CD8-positive, alpha-beta memory T cell (primary cell): ENCODE measurements around the gene ZCWPW1. TPM values are rescaled to one million over a fixed set of nuclear protein-coding genes. Genes with fewer than 3 reads are reported as not detected.
"Not testable (repeated sequence)": the region's sequence is repeated elsewhere in the genome, so short reads cannot be mapped to it uniquely, and the experiment has no call there.

ENCODE experiments used
- CTCF ChIA-PET: fragments of 350-600 bp; sonication (Branson Sonifier 250); formaldehyde crosslinking; loops from one replicate; lab custom pipeline; 2021; ENCODE audit warnings: antibody characterized with exemption; lab: Charles Lee
- POLR2A ChIA-PET: fragments of 350-600 bp; sonication (Branson Sonifier 250); formaldehyde crosslinking; loops from one replicate; lab custom pipeline; 2021; ENCODE audit warnings: antibody characterized with exemption; lab: Charles Lee
- DNase-seq, 5 donors: peaks; one replicate each; pipeline versions ENCODE4 v3.0.0 to v3.0.0-alpha.2; 2020 to 2022; ENCODE audit warnings: mixed read lengths in 1 of 5
- H3K27ac ChIP-seq: one replicate; pipeline ENCODE4 v1.7.0; 2013; ENCODE audit warnings: low read depth, mild to moderate bottlenecking, low read length, moderate library complexity
- H3K27me3 ChIP-seq: 2 replicates; pipeline ENCODE4 v1.7.0; 2013; ENCODE audit warnings: low read length, mild to moderate bottlenecking; ENCODE audit not compliant: insufficient read depth, poor library complexity, severe bottlenecking
- H3K36me3 ChIP-seq: 2 replicates; pipeline ENCODE4 v1.7.0; 2013; ENCODE audit warnings: mild to moderate bottlenecking, low read length, moderate library complexity; ENCODE audit not compliant: insufficient read depth
- H3K4me1 ChIP-seq: 2 replicates; pipeline ENCODE4 v1.7.0; 2013; ENCODE audit warnings: mild to moderate bottlenecking, low read length, moderate library complexity; ENCODE audit not compliant: insufficient read depth
- H3K4me3 ChIP-seq: 2 replicates; pipeline ENCODE4 v1.7.0; 2013; ENCODE audit warnings: mild to moderate bottlenecking, low read length
- H3K9me3 ChIP-seq: 2 replicates; pipeline ENCODE4 v1.7.0; 2013; ENCODE audit warnings: mild to moderate bottlenecking, low read length
- H3K27ac Mint-ChIP-seq, 8 donors: one replicate each; pipeline ENCODE4 v1.8.0; 2020 to 2021; ENCODE audit warnings: mixed read lengths in 8 of 8, mild to moderate bottlenecking in 6 of 8, inconsistent platforms in 3 of 8, moderate library complexity in 3 of 8
- H3K27me3 Mint-ChIP-seq, 2 donors: one replicate each; pipeline ENCODE4 v1.8.0; 2020 to 2021; ENCODE audit warnings: mixed read lengths in 2 of 2, mild to moderate bottlenecking in 1 of 2, moderate library complexity in 1 of 2
- H3K36me3 Mint-ChIP-seq, 3 donors: one replicate each; pipeline ENCODE4 v1.8.0; 2020 to 2021; ENCODE audit warnings: mixed read lengths in 3 of 3, inconsistent platforms in 1 of 3, mild to moderate bottlenecking in 1 of 3
- H3K4me1 Mint-ChIP-seq, 3 donors: one replicate each; pipeline ENCODE4 v1.8.0; 2020 to 2021; ENCODE audit warnings: mixed read lengths in 3 of 3, inconsistent platforms in 1 of 3, mild to moderate bottlenecking in 1 of 3
- H3K4me3 Mint-ChIP-seq, 7 donors: one replicate each; pipeline ENCODE4 v1.8.0; 2020 to 2021; ENCODE audit warnings: mixed read lengths in 7 of 7, mild to moderate bottlenecking in 6 of 7, moderate library complexity in 4 of 7, inconsistent platforms in 2 of 7
- H3K9me3 Mint-ChIP-seq, 5 donors: one replicate each; pipeline ENCODE4 v1.8.0; 2020 to 2022; ENCODE audit warnings: mixed read lengths in 5 of 5, mild to moderate bottlenecking in 3 of 5, moderate library complexity in 2 of 5, inconsistent platforms in 1 of 5
- polyA plus RNA-seq: library from polyadenylated mRNA; unstranded; fragments of 300-500 nt; fragmentation: Illumina TruSeq; gene quantifications from one replicate; pipeline ENCODE4 v1.2.3, GENCODE V29; 2021
- total RNA-seq, 2 experiments: library from RNA; stranded (reverse); gene quantifications; one replicate each; pipeline ENCODE4 v1.2.3, GENCODE V29; 2021

ZCWPW1 gene
- total and polyA plus RNA-seq, 3 experiments from 2014 or later = 4.3 to 6.5 (median 5.0) TPM

DNA sequence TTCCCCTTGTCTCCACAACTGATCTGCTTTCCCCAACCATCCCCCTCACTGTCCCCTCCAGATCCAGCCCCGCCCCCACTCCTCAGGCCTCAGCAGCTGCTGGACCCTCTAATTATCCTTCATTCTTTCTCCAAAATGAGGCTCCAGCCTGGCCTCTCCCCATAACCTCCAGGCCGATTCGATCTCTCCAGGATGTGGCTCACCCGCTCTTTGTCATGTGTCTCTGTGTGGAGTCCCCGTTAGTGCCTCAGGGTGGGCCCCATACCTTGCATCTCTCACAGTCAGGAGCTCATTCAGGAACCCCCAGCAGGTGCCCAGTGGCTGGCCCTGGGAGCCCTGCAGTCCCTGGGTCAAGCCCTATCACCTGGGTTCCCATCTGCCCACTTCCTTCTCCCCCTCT lies 53.9 kb downstream of the ZCWPW1 start:
- H3K4me3 Mint-ChIP-seq = no peak overlapping the region
- Histone ChIP-seq H3K27ac (no peak overlapping the region), H3K9me3 (no peaks in the 10 kb centered on the region), H3K27me3 (no peaks in the 10 kb centered on the region), H3K4me3 (no peak overlapping the region), H3K4me1 (peaks cover 8% of the 10 kb centered on the region), H3K36me3 (no peaks in the 10 kb centered on the region)
- no peaks in the 10 kb centered on the region for H3K27me3 Mint-ChIP-seq
- no peaks in the 10 kb centered on the region for H3K9me3 Mint-ChIP-seq
- ChIA-PET CTCF (no interaction called here), POLR2A (no interaction called here)
- H3K27ac Mint-ChIP-seq = peak overlapping the region in 4 of 8 donors; percentile 26 to 60 (median 32)
- DNase-seq = no peak
- H3K4me1 Mint-ChIP-seq = peaks cover 14 to 31% (median 14%) of the 10 kb centered on the region in 3 donors
- peaks cover 0 to 2% (median 2%) of the 10 kb centered on the region in 3 donors for H3K36me3 Mint-ChIP-seq

DNA sequence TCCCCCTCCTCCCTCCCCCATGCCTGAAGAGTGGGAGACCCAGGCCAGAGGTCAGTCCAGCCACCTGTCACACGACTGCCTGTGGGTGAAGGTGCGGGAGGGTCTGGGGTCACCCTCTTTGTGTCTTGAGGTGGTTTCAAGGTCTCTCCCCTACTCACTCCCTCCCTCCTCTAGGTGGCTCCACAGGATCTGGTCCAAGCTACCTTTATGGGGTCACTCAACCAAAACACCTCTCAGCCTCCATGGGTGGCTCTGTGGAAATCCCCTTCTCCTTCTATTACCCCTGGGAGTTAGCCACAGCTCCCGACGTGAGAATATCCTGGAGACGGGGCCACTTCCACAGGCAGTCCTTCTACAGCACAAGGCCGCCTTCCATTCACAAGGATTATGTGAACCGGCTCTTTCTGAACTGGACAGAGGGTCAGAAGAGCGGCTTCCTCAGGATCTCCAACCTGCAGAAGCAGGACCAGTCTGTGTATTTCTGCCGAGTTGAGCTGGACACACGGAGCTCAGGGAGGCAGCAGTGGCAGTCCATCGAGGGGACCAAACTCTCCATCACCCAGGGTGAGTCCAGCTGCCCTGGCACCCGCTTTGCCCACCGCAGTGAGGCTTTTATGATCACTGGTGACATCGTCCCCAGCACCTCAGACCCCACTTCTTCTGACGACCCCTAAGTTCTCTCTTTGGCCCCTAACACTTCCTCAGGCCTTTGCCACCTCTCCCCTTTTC lies 54.5 kb downstream of the ZCWPW1 start:
- CTCF ChIA-PET, H3K4me3 ChIP-seq, POLR2A ChIA-PET, H3K27me3 Mint-ChIP-seq, H3K27ac ChIP-seq, H3K4me3 Mint-ChIP-seq, H3K9me3 ChIP-seq, H3K9me3 Mint-ChIP-seq, H3K4me1 ChIP-seq, H3K27me3 ChIP-seq, H3K36me3 Mint-ChIP-seq, DNase-seq, H3K36me3 ChIP-seq: not testable (repeated sequence)
- H3K27ac Mint-ChIP-seq = peak overlapping the region in 3 of 8 donors; percentile 26 to 60 (median 33)
- H3K4me1 Mint-ChIP-seq = peaks cover 14 to 32% (median 15%) of the 10 kb centered on the region in 3 donors

DNA sequence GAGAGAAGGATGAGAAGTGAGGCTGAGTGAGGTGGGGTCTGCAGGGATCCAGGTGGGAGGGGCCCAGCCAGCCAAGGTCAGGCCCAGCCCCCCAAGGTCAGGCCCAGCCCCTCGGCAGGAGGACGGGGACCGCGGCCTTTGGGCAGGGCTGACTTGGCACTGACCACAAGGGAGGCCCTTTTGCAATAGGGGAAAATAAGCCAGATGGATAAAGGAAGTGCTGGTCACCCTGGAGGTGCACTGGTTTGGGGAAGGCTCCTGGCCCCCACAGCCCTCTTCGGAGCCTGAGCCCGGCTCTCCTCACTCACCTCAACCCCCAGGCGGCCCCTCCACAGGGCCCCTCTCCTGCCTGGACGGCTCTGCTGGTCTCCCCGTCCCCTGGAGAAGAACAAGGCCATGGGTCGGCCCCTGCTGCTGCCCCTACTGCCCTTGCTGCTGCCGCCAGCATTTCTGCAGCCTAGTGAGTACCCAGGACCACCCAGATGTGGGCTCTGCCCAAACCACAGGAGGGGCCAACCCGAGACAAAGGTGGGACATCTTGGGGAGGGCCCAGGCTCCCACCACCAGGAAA lies 55.2 kb downstream of the ZCWPW1 start, which contains the start of gene PILRA:
Gene PILRA, plus strand, starts transcription at position 227 of the 571 bp plus-strand sequence. Its CDS starts 170 bp downstream, at position 397.
- Histone ChIP-seq H3K4me3 (no peak within 1 kb of the TSS), H3K27ac (no peak within 1 kb of the TSS), H3K27me3 (no peaks in the 10 kb centered on the region), H3K4me1 (peaks cover 8% of the 10 kb centered on the region), H3K36me3 (no peaks in the 10 kb centered on the region), H3K9me3 (no peaks in the 10 kb centered on the region)
- peaks cover 18 to 39% (median 19%) of the 10 kb centered on the region in 3 donors for H3K4me1 Mint-ChIP-seq
- CTCF ChIA-PET = no interaction called here
- H3K9me3 Mint-ChIP-seq = no peaks in the 10 kb centered on the region
- H3K36me3 Mint-ChIP-seq = peaks cover 0 to 8% (median 2%) of the 10 kb centered on the region in 3 donors
- POLR2A ChIA-PET = no interaction called here
- H3K27ac Mint-ChIP-seq = peak within 1 kb of the TSS in 7 of 8 donors; percentile 63 to 91 (median 74)
- H3K4me3 Mint-ChIP-seq = peak within 1 kb of the TSS in 1 of 7 donors; percentile 3
- DNase-seq = no peak
- no peaks in the 10 kb centered on the region for H3K27me3 Mint-ChIP-seq

DNA sequence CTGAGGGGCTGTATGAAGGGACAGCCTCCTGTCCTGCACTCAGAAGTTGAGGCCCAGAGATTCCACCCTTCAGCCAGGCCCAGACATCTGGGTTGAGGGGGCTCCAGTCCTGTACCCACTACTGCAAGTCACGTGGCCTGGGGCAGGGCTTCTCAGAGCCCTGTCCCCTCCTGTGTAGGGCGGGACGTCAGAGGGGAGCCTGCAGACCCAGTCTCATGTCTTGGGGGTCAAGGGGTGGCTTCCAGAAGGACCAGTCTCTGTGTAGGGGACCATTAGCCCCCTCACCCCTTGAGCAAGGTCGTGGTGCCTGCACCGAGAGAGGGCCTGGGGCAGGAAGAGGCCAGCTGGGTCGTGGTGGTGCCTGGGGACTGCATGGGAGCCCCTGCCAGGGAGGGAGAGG lies 55.8 kb downstream of the ZCWPW1 start:
- Mint-ChIP-seq H3K27ac (peak overlapping the region in 4 of 8 donors; percentile 74 to 91 (median 76)), H3K4me1 (peaks cover 19 to 41% (median 21%) of the 10 kb centered on the region in 3 donors), H3K27me3 (no peaks in the 10 kb centered on the region), H3K36me3 (peaks cover 0 to 7% (median 2%) of the 10 kb centered on the region in 3 donors), H3K9me3 (no peaks in the 10 kb centered on the region), H3K4me3 (no peak overlapping the region)
- no peak overlapping the region for H3K4me3 ChIP-seq
- ChIA-PET CTCF (no interaction called here), POLR2A (no interaction called here)
- H3K36me3 ChIP-seq = no peaks in the 10 kb centered on the region
- H3K27me3 ChIP-seq = no peaks in the 10 kb centered on the region
- DNase-seq = no peak
- no peak overlapping the region for H3K27ac ChIP-seq
- no peaks in the 10 kb centered on the region for H3K9me3 ChIP-seq
- peaks cover 8% of the 10 kb centered on the region for H3K4me1 ChIP-seq

DNA sequence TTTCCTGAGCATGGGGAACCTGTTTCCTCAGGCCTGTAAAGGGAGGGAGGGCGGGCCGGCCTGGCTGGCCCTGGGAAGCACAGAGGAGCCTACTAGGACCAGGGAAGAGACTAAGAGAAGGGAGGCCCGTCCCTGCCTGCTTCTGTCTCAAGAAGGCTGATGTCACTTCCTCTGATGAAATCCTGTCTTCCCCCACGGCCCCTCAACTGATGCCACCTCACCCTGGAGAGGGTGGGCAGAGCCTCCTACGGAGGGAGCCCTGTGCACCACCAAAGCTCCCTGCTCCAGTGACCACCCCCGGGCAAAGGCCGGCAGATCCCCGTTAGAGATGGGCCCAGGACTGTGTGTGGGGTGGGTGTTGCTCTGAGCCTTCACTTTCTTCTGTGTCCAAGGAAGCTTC lies 56.2 kb downstream of the ZCWPW1 start:
- peaks cover 0 to 9% (median 2%) of the 10 kb centered on the region in 3 donors for H3K36me3 Mint-ChIP-seq
- H3K9me3 Mint-ChIP-seq = no peaks in the 10 kb centered on the region
- Histone ChIP-seq H3K4me1 (peaks cover 8% of the 10 kb centered on the region), H3K4me3 (no peak overlapping the region), H3K36me3 (no peaks in the 10 kb centered on the region), H3K27me3 (no peaks in the 10 kb centered on the region), H3K9me3 (no peaks in the 10 kb centered on the region), H3K27ac (no peak overlapping the region)
- ChIA-PET POLR2A (no interaction called here), CTCF (no interaction called here)
- H3K27me3 Mint-ChIP-seq = no peaks in the 10 kb centered on the region
- peaks cover 23 to 46% (median 25%) of the 10 kb centered on the region in 3 donors for H3K4me1 Mint-ChIP-seq
- H3K4me3 Mint-ChIP-seq = peak overlapping the region in 1 of 7 donors; percentile 3
- DNase-seq = no peak
- peak overlapping the region in 7 of 8 donors; percentile 63 to 91 (median 72) for H3K27ac Mint-ChIP-seq

DNA sequence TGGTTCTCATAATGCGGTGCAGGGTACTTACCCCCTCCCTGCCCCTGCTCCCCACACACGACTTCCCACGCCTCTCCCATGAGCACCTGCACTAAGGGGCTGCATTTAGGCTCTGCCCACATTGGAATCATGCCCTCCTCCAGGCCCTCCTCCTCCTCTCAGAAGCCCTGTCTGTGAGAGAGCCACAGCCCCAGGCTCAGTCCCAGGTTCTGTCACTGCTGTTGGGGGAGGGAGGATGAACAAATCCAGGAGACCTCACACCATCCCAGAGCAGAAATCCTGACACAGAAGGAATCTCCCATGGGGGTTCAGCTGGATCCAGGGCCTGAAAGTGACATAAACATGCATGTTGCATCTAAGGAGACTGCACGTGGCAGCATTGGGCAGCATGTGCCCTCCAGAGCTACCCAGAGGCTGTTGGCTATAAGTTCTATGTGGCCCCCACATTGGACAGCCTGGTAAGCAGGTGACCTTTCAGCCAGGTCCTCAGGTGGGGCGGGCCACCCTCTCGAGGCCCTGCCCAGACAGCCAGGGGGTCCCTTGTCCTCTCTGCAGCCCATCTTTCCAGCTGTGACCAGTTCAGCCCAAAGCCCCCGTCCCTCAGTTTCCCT lies 56.8 kb downstream of the ZCWPW1 start:
- no peaks in the 10 kb centered on the region for H3K9me3 ChIP-seq
- ChIA-PET CTCF (no interaction called here), POLR2A (no interaction called here)
- H3K4me3 ChIP-seq = no peak overlapping the region
- Mint-ChIP-seq H3K4me3 (no peak overlapping the region), H3K4me1 (peaks cover 29 to 52% (median 31%) of the 10 kb centered on the region in 3 donors), H3K36me3 (peaks cover 0 to 9% (median 2%) of the 10 kb centered on the region in 3 donors), H3K27me3 (no peaks in the 10 kb centered on the region), H3K27ac (peak overlapping the region in 6 of 8 donors; percentile 10 to 91 (median 66)), H3K9me3 (no peaks in the 10 kb centered on the region)
- peaks cover 13% of the 10 kb centered on the region for H3K4me1 ChIP-seq
- no peak overlapping the region for H3K27ac ChIP-seq
- H3K36me3 ChIP-seq = no peaks in the 10 kb centered on the region
- H3K27me3 ChIP-seq = no peaks in the 10 kb centered on the region
- DNase-seq = peak in 1 of 5 donors; percentile 26

DNA sequence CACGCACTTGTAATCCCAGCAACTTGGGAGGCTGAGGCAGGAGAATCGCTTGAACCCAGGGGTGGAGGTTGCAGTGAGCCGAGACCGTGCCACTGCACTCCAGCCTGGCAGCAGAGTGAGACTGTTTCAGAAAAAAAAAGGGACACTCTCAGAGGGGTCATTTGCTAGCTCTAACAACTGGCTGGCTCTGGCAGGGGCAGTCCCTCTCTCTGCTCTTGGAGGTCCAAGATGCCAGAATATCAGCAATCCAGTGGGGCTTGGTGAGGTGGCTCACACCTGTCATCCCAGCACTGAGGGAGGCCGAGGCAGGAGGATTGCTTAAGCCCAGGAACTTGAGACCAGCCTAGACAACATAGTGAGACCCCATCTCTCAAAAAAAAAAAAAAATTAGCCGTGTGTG lies 57.8 kb downstream of the ZCWPW1 start:
- peaks cover 0 to 9% (median 2%) of the 10 kb centered on the region in 3 donors for H3K36me3 Mint-ChIP-seq
- CTCF ChIA-PET = no interaction called here
- H3K27ac Mint-ChIP-seq = peak overlapping the region in 6 of 8 donors; percentile 10 to 87 (median 62)
- no peaks in the 10 kb centered on the region for H3K27me3 ChIP-seq
- no peaks in the 10 kb centered on the region for H3K9me3 ChIP-seq
- POLR2A ChIA-PET = no interaction called here
- peak in 1 of 5 donors; percentile 36 for DNase-seq
- H3K4me1 ChIP-seq = peaks cover 18% of the 10 kb centered on the region
- H3K27me3 Mint-ChIP-seq = no peaks in the 10 kb centered on the region
- no peak overlapping the region for H3K4me3 Mint-ChIP-seq
- H3K4me3 ChIP-seq = no peak overlapping the region
- no peaks in the 10 kb centered on the region for H3K36me3 ChIP-seq
- no peaks in the 10 kb centered on the region for H3K9me3 Mint-ChIP-seq
- no peak overlapping the region for H3K27ac ChIP-seq
- peaks cover 36 to 57% (median 39%) of the 10 kb centered on the region in 3 donors for H3K4me1 Mint-ChIP-seq

DNA sequence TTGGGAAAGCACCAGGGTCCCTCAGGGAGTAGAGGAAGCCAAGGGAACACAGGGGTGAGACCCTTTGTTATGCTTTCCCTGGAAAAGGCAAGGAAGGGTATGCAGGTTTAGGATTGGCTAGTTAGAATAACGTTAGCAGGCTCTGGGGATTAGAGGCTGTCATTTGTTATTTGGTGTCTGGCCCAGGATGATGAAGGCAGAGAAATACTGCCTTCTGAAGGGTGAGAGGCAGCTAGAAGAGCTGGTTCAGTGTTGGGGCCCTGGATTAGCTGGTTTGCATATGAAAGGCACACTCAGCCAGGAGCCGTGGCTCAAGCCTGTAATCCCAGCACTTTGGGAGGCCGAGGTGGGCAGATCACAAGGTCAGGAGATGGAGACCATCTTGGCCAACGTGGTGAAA lies 58.2 kb downstream of the ZCWPW1 start:
- no peak overlapping the region for H3K4me3 ChIP-seq
- no peaks in the 10 kb centered on the region for H3K36me3 ChIP-seq
- H3K4me1 ChIP-seq = peaks cover 18% of the 10 kb centered on the region
- no peak overlapping the region for H3K27ac ChIP-seq
- Mint-ChIP-seq H3K4me3 (no peak overlapping the region), H3K9me3 (no peaks in the 10 kb centered on the region), H3K36me3 (peaks cover 0 to 9% (median 2%) of the 10 kb centered on the region in 3 donors), H3K27ac (peak overlapping the region; percentile 21 to 63 (median 46)), H3K27me3 (no peaks in the 10 kb centered on the region), H3K4me1 (peaks cover 38 to 61% (median 44%) of the 10 kb centered on the region in 3 donors)
- DNase-seq = no peak
- CTCF ChIA-PET = no interaction called here
- POLR2A ChIA-PET = no interaction called here
- H3K27me3 ChIP-seq = no peaks in the 10 kb centered on the region
- H3K9me3 ChIP-seq = no peaks in the 10 kb centered on the region
